Stimulated activated CD4-positive, alpha-beta T cell treated with anti-CD3 and anti-CD28 coated beads, TNF-alpha, amount 100 ng/mL, for 48 hours (primary cell): ENCODE data around the gene ASPN.

Experiments used
- DNase-seq, 3 donors: peaks; one replicate each; pipeline ENCODE4 v3.0.0-alpha.2; 2020; ENCODE audit warnings: low read depth in 3 of 3

ASPN gene

DNA sequence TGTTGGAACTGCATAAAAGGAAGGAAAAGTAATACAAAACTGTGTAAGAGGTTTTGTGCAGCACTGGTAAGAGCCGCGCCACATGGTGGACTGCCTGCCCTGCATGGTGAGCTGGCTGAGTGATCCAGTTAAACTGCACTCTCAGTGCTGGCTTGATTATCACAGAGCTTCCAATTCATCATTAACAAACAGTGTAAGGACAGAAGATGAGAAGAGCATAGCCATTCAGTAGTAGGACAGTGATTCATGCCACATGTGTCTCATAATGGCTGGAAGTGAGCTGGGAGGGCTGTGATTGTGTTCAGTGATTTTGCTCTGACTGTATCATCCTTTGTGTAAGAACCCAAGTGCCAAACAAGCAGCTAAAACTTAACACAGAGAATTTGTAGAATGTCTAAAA, 14.1 kb downstream of the ASPN start:
- no peak for DNase-seq

DNA sequence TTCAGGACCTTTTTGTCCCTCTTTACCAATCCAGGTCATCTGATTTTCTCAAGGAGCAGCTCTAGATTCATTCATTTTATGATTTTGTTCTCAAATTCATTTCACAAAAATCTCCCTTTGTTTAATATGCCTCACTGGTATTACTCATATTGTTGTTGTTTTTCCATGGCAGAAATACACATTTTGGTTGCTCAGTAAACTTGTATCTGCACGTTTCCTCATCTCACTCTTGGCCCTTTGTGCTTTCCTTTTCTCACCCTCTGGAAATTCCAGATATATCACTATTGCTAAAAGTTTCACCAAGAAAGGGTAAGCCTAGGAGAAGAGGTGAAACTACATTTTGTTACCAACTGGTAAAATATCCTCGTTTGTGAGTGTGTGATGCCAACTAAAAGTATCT, 14.8 kb downstream of the ASPN start:
- no peak for DNase-seq

DNA sequence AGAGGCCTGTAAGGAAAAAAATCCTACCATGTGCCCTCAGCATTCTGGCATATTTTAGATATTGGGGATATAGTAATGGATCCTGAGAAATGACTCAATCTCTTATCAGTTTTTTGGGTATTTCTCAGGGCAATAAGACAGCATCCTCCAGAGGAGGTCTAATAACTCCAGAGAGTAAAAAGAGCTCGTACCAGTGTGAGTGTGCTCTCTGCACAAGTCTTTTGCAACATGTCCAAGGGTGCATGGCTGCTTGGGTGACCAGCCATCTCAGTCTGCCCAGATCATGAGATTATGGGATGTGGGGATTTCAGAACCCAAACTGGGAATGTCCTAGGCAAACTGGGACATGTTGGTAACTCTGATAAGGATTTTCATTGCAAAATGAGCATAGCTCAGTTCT, 15.3 kb downstream of the ASPN start:
- DNase-seq: no peak

DNA sequence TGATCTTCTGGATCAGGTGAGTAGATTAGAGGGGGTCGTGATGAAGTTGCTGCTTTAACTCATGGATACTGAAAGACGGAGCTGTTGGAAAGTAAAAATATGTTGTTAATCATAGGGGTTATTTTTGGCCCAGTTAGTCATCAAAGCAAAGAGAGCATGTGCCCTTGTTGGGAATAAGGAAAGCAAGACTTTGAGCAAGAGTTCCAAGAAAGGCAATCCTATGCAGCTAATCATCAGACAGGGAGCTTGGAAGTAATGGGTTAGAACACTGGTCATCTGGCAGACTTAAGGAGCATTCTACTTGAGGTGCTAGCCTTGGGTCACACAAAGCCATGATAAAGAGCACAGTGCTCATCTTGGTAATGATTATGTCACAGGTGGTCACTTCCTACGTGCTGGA, 18.3 kb downstream of the ASPN start:
- no peak for DNase-seq

DNA sequence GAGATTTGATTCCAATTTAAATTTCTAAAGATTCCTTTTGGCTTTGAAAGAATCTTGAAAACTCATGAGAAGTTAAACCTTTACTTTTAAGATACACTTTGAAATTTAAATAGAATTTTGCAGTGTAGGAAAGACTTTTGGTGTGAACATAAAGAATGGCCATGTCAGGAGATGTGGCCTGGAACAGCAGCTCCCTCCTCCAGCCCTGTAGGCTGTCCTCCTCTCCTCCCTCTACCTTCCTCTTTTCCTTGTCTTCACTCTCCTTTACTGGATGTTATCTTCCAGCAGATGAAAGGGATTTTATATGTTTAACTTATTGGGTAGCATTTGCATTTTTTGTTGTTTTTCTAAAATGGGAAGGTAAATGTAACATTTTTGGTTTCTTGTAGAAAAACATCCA, 18.9 kb downstream of the ASPN start:
- no peak for DNase-seq

DNA sequence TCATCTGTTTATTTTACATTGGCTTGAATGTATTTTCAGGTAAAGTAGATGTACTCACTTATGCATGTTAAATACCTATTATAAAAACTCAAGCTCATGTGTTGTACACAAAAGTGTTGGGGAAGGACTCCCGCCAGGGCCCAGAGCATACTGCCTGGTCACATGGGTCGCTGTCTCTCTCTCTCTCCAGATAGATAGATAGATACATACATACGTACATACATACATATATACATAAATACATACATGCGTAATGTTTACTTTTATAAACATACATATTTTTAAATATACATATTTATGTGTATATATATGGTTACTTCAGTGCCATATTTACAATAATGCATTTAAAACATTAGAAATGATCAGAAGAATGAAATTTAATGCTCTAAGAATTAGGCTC, 24.7 kb downstream of the ASPN start:
- DNase-seq: no peak

DNA sequence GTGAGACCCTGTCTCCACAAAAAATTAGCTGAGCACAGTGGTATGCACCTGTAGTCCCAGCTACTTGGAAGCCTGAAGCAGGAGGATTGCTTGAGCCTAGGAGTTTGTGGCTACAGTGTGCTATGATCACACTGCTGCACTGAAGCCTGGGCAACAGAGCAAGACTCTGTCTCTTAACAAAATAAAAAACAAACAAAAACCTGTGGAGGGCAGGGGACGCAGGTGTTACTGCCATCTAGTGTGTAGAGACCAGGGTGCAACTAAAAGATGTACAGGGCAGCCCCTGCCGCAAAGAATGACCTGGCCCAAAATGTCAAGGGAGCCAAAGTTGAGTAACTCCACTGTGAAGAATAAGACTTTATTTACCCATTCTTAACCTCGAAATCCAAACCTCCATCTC, 27.1 kb downstream of the ASPN start:
- DNase-seq: no peak

DNA sequence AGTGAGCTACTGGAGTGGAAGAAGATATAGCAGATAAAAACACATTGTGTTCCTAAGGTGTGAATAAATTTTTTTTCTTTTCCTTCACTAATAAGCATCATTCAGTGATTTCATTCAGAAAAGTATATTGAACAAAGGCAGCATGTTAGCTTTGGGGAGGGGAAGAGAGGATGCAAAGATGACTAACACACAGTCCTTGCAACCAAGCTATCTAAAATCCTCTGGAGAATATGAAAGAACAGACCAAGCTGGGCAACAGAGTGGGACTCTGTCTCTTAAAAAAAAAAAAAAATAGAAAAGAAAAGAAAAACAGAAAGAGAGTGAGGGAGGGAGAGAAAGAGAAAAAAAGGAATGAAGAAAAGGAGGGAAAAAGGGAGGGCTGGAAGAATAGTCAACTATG, 35.8 kb downstream of the ASPN start:
- DNase-seq: no peak

DNA sequence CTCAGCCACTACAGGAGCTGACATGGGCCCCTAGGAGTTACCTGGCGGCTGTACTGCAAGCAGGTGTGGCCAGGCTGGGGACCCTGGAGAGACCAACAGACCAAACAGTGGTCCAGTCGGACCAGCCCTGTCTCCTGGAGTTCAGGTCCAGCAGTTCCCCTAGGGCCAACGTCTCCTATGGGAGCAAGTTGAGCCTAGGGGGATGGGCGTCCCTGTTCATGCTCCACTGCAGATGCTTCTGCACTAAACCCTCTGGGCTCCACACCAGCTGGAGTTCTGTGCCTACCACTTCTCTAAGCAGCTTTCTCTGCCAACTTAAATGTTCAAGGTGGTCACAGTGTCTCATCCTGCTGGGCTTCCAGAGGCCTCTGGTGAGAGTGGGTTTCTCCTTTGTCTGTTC, 37.5 kb downstream of the ASPN start:
- DNase-seq: no peak

DNA sequence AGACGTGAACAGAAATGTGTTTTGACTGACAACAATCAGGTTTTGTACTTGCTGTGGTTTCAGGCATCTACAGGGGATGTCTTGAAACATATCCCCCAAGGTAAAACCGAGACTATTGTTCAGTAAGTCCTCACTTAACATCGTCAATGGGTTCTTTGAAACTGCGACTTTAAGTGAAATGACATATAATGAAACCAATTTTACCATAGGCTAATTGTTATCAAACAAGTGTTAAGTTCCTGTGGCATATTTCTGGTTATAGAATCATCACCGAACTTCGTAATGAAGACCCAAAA, 41.6 kb downstream of the ASPN start:
- DNase-seq: no peak

DNA sequence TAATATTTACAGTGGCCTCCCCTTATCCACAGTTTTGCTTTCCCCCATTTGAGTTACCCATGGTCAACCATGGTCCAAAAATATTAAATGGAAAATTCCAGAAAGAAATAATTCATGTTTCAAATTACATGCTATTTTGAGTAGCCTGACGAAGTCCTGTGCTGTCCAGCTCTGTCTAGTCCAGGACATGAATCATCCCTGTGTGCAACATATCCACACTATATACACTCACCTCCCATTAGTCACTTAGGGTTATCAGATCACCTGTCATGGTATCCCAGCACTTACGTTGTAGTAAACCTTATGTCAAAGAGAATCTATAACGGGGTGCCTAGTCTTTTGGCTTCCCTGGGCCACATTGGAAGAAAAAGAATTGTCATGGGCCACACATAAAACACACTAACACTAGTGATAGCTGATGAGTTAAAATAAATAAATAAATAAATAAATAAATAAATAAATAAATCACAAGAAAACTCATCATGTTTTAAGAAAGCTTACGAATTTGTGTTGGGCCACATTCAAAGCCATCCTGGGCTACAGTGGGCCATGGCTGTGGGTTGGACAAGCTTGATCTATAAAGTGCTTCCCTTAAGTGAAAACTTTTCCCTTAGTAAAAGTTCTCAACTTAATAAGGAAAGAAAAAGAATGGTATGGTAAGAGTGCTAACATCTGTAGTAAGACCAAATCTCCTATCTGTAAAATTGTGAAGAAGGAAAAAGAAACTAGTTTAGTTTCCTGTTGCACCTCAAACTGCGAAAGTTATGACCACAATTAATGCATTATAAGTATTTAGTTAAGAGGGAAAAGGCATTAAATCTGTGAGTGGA, 42.2 kb downstream of the ASPN start:
- DNase-seq: no peak

DNA sequence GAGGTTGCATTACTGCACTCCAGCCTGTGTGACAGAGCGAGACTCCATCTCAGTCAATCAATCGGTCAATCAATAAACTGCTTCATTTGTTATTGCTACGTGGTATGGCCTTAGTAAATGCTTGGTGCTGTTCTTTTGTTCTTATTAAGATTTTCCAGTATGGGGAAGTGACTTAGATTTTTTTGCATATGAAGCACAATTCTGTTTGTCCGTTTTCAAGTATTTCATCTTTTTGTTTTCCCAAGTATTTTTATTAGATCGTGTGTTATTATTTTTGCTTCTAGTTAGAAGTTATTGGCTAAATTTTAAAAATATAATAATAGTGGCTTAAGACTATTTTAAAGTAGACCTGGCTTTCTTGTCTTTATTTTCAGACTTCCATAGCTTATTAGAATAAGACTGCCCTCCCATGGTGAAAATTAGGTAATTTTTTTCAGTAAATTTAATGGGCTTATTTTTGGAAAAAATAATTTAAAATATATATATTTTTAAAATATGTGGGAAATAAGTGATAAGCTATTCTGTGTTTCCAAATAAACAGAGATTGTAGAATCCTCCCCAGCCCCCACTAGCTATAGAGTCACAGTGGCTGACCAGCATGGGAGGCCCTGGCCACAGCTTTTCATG, 43.3 kb downstream of the ASPN start:
- no peak for DNase-seq

DNA sequence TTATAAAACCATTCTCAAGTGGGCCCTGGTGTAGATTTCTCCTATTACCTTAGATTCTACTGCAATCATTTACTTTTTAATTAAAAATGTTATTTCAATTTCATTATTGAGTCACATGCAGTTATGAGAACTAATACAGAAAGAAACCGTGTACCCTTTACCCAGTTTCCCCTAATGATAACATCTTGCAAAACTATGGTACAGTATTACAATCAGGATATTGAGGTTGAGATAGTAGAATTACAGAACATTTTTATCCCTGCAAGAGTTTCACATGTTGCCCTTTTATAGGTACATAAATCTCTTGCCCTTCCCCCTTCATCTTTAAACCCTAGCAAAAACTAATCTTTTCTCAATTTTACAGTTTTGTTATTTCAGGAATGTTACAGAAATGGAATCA, 47.0 kb downstream of the ASPN start:
- no peak for DNase-seq

DNA sequence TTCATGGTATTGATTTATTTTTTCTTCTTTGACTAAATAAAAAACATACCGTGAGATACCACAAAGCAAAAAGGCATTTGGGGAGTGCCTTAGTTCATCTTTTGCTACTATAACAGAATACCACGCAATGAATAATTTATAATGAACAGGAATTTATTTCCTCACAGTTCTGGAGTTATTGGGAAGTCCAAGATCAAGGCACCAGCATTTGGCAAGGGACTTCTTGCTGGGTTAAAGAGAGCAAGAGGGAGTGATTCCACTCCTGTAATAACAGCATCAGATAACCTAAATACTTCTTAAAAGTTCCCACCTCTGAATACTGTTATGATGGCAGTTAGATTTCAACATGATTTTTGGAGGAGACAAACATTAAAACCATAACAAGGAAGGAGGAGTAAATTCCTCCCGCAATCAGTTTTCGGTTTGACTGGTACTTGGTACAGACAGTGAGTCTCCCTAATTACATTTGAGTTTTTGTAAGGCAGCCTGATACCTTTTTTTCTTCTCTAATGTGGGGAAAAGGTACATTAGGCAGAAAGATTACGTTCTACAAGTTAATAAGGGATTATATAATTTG, 49.2 kb downstream of the ASPN start:
- DNase-seq: no peak

DNA sequence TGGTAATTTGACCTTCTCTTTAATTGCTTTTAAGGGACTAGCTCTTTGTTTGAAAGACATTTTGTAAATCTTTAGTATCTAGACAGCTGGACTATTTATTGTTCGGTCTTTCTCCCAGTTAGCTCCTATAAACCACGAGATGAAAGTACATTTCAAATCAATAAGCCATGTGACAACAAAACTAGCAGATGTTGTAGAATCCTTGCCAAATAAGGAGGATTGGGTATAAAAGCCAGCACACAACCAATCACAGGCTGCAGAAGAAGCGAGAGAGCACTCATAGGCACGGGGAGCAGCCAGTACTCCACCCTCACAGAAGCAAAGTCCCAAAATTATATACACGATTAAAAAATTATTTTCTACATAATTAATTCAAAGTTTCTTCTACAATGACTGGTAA, 50.0 kb downstream of the ASPN start:
- DNase-seq: no peak

DNA sequence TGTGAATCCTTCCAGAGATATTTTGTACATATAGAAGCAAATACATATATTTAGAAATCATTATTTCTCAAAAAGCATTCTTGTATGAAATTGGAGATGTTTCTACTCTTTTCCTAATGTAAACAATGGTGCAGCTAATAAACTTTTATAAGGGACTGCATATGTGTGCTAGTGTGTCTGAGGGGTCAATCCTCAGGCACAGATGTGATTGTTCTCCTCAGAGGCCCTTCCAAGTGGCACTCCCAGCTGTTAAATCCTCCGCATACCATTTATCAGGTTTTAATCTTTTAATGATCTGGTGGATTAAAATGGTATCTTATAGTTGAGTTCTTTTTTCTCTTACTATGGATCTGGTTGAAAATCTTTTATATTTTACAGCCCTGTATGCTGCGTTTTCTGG, 52.5 kb downstream of the ASPN start:
- DNase-seq: no peak

DNA sequence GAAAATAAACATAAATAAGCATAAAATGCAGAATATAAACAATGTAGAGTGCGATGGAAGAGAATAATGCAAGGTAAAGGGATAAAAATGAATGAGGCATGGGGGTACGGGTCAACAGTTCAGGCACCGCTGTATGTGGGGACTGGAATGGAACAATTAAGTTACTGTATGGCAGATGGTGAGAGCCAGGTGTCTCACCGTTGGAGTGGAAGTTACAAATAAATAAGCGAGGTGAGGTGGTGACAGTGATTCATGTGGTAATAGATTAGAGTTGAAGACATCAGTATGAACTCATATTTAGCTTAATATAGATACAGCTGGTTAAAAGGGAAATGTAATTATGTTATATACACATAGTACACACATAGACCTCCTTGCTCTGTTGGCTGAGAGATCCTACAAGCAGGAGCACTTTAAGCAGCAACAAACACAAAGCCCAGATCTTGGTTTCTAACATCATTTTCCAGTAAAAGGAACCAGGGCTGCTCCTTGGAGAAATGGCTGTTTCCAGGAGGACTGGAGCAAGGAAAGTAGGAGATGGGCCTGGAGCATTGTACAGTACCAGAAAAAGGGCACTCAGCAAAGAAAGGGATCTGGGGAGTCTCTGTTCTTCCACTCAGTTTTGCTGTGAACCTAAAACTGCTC, 55.7 kb downstream of the ASPN start:
- DNase-seq: no peak

DNA sequence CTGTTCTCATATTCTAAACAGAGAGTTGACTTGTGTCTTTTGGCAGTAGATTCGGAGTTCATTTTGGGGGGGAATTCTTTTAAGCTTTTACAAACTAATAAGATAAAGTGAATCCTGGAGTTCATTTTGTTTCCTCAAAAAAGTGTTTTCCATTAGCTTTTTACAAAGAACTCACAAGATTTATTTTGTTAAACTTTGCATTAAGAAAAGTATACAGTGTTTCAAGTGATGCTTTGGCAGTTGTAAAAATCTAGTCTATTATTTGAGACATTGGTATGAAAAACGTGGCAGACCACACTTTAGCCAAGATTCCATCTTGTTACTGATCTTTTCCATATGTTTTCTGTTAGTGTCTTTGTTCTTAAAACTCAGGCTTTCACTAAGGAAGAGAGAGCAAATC, 56.8 kb downstream of the ASPN start:
- DNase-seq: no peak

DNA sequence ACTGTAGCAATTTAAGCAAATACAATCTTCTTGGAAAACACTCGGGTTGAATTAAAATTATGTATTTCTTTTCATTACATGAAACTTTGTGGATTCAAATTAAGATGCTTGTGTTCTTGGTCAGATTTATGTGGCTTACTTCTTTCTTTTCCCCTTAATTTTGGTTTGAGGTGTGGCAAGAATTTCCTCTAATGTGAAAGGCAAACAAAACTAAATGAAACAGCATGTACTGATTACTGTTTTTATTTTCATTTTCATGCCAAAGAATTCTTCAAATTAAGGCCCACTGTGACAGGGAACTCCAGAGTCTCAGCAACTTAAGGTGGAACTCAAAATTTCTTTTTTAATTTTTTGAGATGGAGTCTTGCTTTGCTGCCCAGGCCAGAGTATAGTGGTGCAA, 58.0 kb downstream of the ASPN start, which contains the start of gene OMD:
Gene OMD (minus strand): TSS at position 132 of the 400 bp plus-strand sequence. CDS start 6,913 bp downstream, outside the sequence.
- DNase-seq: no peak

DNA sequence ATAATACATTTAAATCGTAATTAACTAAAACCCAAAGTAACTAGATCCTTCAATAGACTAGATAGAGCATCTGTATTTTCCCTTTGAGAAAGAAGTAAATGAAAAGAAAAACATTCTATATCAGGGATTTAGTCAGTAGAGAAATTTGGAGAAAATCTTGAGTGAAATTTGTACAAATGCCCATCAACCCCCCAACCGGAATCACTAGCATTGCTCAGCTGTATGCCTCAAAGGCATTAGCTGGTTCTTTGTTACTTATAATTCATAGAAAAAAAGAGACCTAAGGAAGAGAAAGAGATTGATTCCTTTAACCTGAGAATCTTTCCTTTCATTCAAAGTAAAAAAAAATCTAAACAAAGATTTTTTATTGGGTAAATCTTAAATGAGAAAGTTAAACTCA, 58.7 kb downstream of the ASPN start:
- no peak for DNase-seq

DNA sequence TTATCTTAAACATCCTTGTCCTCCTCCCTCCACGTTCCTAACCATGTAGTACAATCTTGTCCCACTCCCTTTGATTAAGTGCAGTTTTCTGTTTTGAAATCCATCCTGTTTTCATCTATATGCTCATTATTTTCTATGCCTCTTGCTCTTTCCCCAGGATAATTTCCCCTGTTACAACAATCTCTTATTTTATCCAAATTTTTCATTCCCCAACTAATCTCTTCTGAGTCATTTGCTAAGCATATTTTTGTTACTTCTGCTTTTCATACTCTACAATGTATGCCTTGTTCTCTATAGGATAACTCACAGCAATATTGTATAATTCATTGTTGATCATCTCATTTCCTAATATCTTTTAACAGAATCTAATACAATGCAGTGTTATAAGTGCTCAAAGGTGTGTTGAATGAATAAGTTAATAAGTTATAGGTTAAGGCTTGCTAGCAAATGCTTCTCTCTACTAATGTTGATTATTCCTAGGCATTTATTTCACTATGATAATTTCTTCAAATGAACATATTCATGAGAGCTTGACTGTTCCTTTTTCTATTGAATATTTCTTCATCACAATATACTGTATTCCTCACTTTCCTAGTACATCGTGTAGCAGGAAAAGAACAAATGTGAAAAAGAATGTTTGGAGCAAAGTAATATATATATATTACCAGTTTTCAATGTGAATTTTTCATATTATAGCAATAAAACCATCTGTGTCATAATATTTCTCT, 59.5 kb downstream of the ASPN start:
- no peak for DNase-seq

DNA sequence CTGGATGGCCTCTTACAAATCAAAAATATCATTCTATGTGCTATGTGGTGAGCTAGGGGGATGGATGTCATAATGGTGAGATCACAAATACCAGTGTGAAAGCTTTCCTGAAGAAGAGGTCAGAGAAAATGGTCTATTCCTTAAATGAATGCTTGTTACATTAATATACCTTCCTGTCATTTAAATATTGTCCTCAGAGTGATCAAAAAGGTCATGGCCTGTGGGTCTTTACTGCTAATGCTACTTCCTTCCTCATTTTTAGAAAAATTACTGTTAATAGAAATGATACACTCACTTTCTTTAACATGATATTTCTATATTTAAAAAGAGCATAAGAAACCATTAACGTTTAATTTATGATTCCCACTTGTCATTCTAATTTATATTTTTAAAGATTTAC, 67.7 kb downstream of the ASPN start:
- no peak for DNase-seq
